ENCODE measurements around the gene SLC17A7.

- TF ChIP-seq SIN3A (IDR thresholded peaks at IDR 0.05; ENCODE audit: borderline replicate concordance, insufficient read depth, low read length) (no peak), POLR2AphosphoS5 (IDR thresholded peaks at IDR 0.05; ENCODE audit: low read depth, low read length) (no peak), FOXP2 (optimal IDR thresholded peaks at IDR 0.05; ENCODE audit: borderline replicate concordance, extremely low read depth, extremely low read length, insufficient read depth) (no peak)
- TF ChIP-seq, protein P1, sequence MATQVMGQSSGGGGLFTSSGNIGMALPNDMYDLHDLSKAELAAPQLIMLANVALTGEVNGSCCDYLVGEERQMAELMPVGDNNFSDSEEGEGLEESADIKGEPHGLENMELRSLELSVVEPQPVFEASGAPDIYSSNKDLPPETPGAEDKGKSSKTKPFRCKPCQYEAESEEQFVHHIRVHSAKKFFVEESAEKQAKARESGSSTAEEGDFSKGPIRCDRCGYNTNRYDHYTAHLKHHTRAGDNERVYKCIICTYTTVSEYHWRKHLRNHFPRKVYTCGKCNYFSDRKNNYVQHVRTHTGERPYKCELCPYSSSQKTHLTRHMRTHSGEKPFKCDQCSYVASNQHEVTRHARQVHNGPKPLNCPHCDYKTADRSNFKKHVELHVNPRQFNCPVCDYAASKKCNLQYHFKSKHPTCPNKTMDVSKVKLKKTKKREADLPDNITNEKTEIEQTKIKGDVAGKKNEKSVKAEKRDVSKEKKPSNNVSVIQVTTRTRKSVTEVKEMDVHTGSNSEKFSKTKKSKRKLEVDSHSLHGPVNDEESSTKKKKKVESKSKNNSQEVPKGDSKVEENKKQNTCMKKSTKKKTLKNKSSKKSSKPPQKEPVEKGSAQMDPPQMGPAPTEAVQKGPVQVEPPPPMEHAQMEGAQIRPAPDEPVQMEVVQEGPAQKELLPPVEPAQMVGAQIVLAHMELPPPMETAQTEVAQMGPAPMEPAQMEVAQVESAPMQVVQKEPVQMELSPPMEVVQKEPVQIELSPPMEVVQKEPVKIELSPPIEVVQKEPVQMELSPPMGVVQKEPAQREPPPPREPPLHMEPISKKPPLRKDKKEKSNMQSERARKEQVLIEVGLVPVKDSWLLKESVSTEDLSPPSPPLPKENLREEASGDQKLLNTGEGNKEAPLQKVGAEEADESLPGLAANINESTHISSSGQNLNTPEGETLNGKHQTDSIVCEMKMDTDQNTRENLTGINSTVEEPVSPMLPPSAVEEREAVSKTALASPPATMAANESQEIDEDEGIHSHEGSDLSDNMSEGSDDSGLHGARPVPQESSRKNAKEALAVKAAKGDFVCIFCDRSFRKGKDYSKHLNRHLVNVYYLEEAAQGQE (IDR thresholded peaks at IDR 0.05; ENCODE audit: insufficient read depth in 1 of 2, low read depth in 2 of 2, low read length in 2 of 2) = no peak
Observed at GRCh38 chr19:49440439-49441209, 703 bp downstream of the SLC17A7 start.

Data from PFSK-1 (cell line).